K562 (cell line): ENCODE measurements around the gene WDR17. TPM values are rescaled to one million over a fixed set of nuclear protein-coding genes. Genes with fewer than 3 reads are reported as not detected.

Source experiments
- ATAC-seq: fragments of 200-7000 bp; cut with Tn5 transposase; 3 replicates; pipeline ENCODE4 v1.9.1; 2020; ENCODE audit warnings: moderate library complexity
- BruUV-seq: library from RNA; stranded (reverse); fragments of 400-500 nt; replicated peaks from 2 replicates; lab custom pipeline; 2021; lab: Mats Ljungman, UMichigan
- CTCF ChIA-PET: fragments of 300-600 bp; formaldehyde crosslinking; extraction: SDS; loops from one replicate; lab custom pipeline; 2021; ENCODE audit warnings: low intra/inter-chr PET ratio; lab: Yijun Ruan, JAX
- POLR2A ChIA-PET: fragments of 300-600, 350-650 bp; sonication (Branson Sonifier 250); formaldehyde crosslinking; extraction: SDS; loops from one replicate; lab custom pipeline; 2021; ENCODE audit warnings: antibody characterized with exemption, inconsistent platforms; lab: Yijun Ruan, JAX
- DNase-seq, 4 experiments: peaks; one replicate each; pipeline versions ENCODE4 v3.0.0 to v3.0.0-alpha.2; 2011 to 2018; ENCODE audit warnings: low spot score in 3 of 4, mixed read lengths in 3 of 4; ENCODE audit errors: extremely low read depth in 1 of 4
- FAIRE-seq: peaks from 2 replicates; lab custom pipeline; 2011; peaks lifted over from hg19 to GRCh38; lab: Jason Lieb, UNC
- H2AFZ ChIP-seq: 2 replicates; pipeline ENCODE4 v1.6.0; 2011; ENCODE audit warnings: low read depth, low read length, control low read depth, inconsistent platforms
- H3K27ac ChIP-seq: fragments of 200-600 bp; 3 replicates; pipeline ENCODE4 v1.8.0; 2011; ENCODE audit warnings: low read depth, mild to moderate bottlenecking, control low read depth, inconsistent platforms, low read length, moderate library complexity, mixed read lengths; ENCODE audit errors: extremely low read depth
- H3K27me3 ChIP-seq, 2 experiments: fragments of 300-600 bp in 1 of 2; 2 replicates in 1 of 2; 3 replicates in 1 of 2; pipeline versions ENCODE4 v1.6.0 to v1.8.0; 2011; ENCODE audit warnings: inconsistent platforms in 2 of 2, low read length in 2 of 2, mild to moderate bottlenecking in 1 of 2, mixed read lengths in 1 of 2, moderate library complexity in 1 of 2; ENCODE audit not compliant: control insufficient read depth in 2 of 2, insufficient read depth in 2 of 2
- H3K36me3 ChIP-seq: fragments of 300-600 bp; 3 replicates; pipeline ENCODE4 v1.8.0; 2011; ENCODE audit warnings: mild to moderate bottlenecking, low read length, inconsistent platforms; ENCODE audit not compliant: control insufficient read depth, insufficient read depth
- H3K4me1 ChIP-seq, 2 experiments: fragments of 200-600 bp in 1 of 2; replicated peaks in 1 of 2; 2 replicates in 1 of 2; 3 replicates in 1 of 2; pipeline versions ENCODE4 v1.5.1 to v1.8.0; 2011; ENCODE audit warnings: inconsistent platforms in 2 of 2, low read length in 2 of 2, mild to moderate bottlenecking in 1 of 2, mixed read lengths in 1 of 2, moderate library complexity in 1 of 2; ENCODE audit not compliant: control insufficient read depth in 2 of 2, insufficient read depth in 2 of 2
- H3K4me2 ChIP-seq: 2 replicates; pipeline ENCODE4 v1.6.1; 2011; ENCODE audit warnings: low read length, control low read depth, inconsistent platforms, mixed read lengths; ENCODE audit not compliant: insufficient read depth
- H3K4me3 ChIP-seq: fragments of 200-600 bp; sonication (generic), shearing (Covaris generic); 2 replicates; pipeline ENCODE4 v1.5.1; 2016; ENCODE audit warnings: control low read depth, inconsistent platforms
- H3K79me2 ChIP-seq: fragments of 200-600 bp; 3 replicates; pipeline ENCODE4 v1.8.0; 2011; ENCODE audit warnings: low read length, inconsistent platforms; ENCODE audit not compliant: control insufficient read depth, insufficient read depth
- H3K9ac ChIP-seq, 2 experiments: 2 replicates each; pipeline versions ENCODE4 v1.6.0 to v1.6.1; 2011; ENCODE audit warnings: low read depth in 2 of 2, low read length in 2 of 2, control low read depth in 1 of 2, inconsistent platforms in 1 of 2, mild to moderate bottlenecking in 1 of 2, mixed read lengths in 1 of 2; ENCODE audit not compliant: insufficient read depth in 1 of 2
- H3K9me1 ChIP-seq: one replicate; pipeline ENCODE4 v1.6.0; 2011; ENCODE audit warnings: inconsistent platforms, mild to moderate bottlenecking, low read length, moderate library complexity; ENCODE audit not compliant: control insufficient read depth, insufficient read depth
- H3K9me3 ChIP-seq: replicated peaks from 2 replicates; pipeline ENCODE4 v1.5.1; 2011; ENCODE audit warnings: low read depth, low read length, inconsistent platforms; ENCODE audit not compliant: control insufficient read depth, insufficient read depth
- H4K20me1 ChIP-seq: replicated peaks from 2 replicates; pipeline ENCODE4 v1.6.1; 2011; ENCODE audit warnings: low read length, inconsistent platforms, mixed read lengths; ENCODE audit not compliant: control insufficient read depth, insufficient read depth
- CAMTA2 ChIP-seq: fragments of 250-450 bp; sonication (Bioruptor Pico); conservative IDR thresholded peaks from 2 replicates; pipeline ENCODE4 v1.5.1; 2022
- ESRRB ChIP-seq: fragments of 250-450 bp; sonication (Bioruptor Pico); IDR thresholded peaks from 2 replicates; pipeline ENCODE4 v1.5.0; 2020; ENCODE audit warnings: mild to moderate bottlenecking, moderate library complexity, borderline replicate concordance
- GABPA ChIP-seq: fragments of 200-800 bp; sonication (Bioruptor generic); conservative IDR thresholded peaks from 2 replicates; pipeline ENCODE4 v1.6.1; 2016; ENCODE audit warnings: low read depth, missing genetic modification characterization, missing compliant biosample characterization
- IFI16 ChIP-seq: fragments of 250-450 bp; sonication (Bioruptor Pico); IDR thresholded peaks from 2 replicates; pipeline ENCODE4 v2.1.2; 2022; ENCODE audit warnings: mild to moderate bottlenecking, inconsistent platforms
- PML ChIP-seq: IDR thresholded peaks from 2 replicates; pipeline ENCODE4 v1.6.1; 2012; ENCODE audit warnings: low read length, inconsistent platforms
- SMAD2 ChIP-seq: fragments of 150-350 bp; IDR thresholded peaks from 2 replicates; pipeline ENCODE4 v1.6.1; 2014; ENCODE audit warnings: low read depth, mild to moderate bottlenecking, low read length
- SMARCA4 ChIP-seq: fragments of 450-650 bp; IDR thresholded peaks from 2 replicates; pipeline ENCODE4 v1.6.1; 2016
- ZNF23 ChIP-seq: fragments of 250-450 bp; sonication (Bioruptor Pico); IDR thresholded peaks from 2 replicates; pipeline ENCODE4 v1.4.0; 2020; ENCODE audit warnings: mild to moderate bottlenecking
- WGBS: fragments of 100-300 bp; shearing (Covaris generic); methylation state at CpG from one replicate; pipeline ENCODE4 v1.1.6; 2016; ENCODE audit warnings: low coverage, mixed read lengths; ENCODE audit not compliant: insufficient coverage; ENCODE audit errors: missing lambda C conversion rate; 5-methylcytosine and 5-hydroxymethylcytosine counted together
- in situ Hi-C: fragments of 300-500 bp; cut with MboI; formaldehyde crosslinking; loops from 4 replicates; pipeline ENCODE4 v1.15.0; 2018; ENCODE audit warnings: inconsistent platforms, mixed read lengths
- intact Hi-C: fragments of 100-400 bp; cut with micrococcal nuclease; formaldehyde crosslinking; loops from 2 replicates; pipeline ENCODE4 v1.14.2; 2022
- polyA plus RNA-seq, 8 experiments: library from polyadenylated mRNA; depleted of rRNA in 4 of 8; stranded (reverse) in 5 of 8; unstranded in 3 of 8; fragments of >200 nt; fragmentation: Nextera tagmentation in 2 of 8; fragmentation: Illumina TruSeq in 1 of 8; extraction: Ambion mirVana in 2 of 8; extraction: Trizol in 1 of 8; gene quantifications; 2 replicates each; pipeline versions ENCODE4 v1.2.1 to v1.2.3, GENCODE V29; 2011 to 2014; ENCODE audit warnings: inconsistent platforms in 1 of 8, missing spikeins in 1 of 8
- total RNA-seq, 7 experiments: library from RNA; depleted of rRNA in 6 of 7; stranded (reverse); fragments of >200 nt in 6 of 7; fragmentation: Illumina TruSeq in 2 of 7; extraction: Trizol in 2 of 7; gene quantifications; 2 replicates each; pipeline versions ENCODE4 v1.2.1 to v1.2.3, GENCODE V29; 2011 to 2021; ENCODE audit warnings: low replicate concordance in 1 of 7
- TF ChIP-seq, protein P1 (sequence below), 2 experiments: fragments of 450-650 bp in 1 of 2; sonication (generic) in 1 of 2; formaldehyde crosslinking in 1 of 2; IDR thresholded peaks; 2 replicates each; pipeline versions ENCODE4 v1.7.1 to v1.9.0; 2016 to 2022; ENCODE audit warnings: inconsistent platforms in 1 of 2, mild to moderate bottlenecking in 1 of 2, missing genetic modification reagents in 1 of 2
- TF ChIP-seq, protein P2 (sequence below): IDR thresholded peaks from 3 replicates; pipeline ENCODE4 v1.6.1; 2011; ENCODE audit warnings: borderline replicate concordance, mild to moderate bottlenecking, moderate library complexity; ENCODE audit not compliant: insufficient read length; ENCODE audit errors: extremely low read depth

The WDR17 gene
- total and polyA plus RNA-seq, 9 of the 15 experiments (the other 6 are each of a cell fraction or from before 2014, with no cell fraction given) = 0.04 to 0.07 TPM; not detected in 7

DNA sequence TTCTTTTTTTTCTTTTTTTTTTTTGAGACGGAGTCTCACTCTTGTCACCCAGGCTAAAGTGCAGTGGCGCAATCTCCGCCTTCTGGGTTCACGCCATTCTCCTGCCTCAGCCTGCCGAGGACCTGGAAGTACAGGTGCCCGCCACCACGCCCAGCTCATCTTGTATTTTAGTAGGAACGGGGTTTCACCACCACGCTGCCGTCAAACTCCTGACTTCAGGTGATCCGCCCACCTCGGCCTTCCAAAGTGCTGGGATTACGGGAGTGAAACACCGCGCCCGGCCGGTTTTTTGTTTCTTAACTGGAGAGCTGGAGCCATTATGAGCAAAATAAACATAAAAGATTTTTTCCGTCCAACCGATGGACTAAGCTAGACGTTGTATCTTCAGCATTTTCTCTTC is 1.9 kb upstream of the WDR17 start:
- H3K9me1 ChIP-seq = no peaks in the 10 kb centered on the region
- no peak for FAIRE-seq
- ChIA-PET CTCF (no interaction called here), POLR2A (no interaction called here)
- peaks cover 0 to 6% of the 10 kb centered on the region in 2 experiments; a peak in 1 of 5 replicates for H3K4me1 ChIP-seq
- no peaks in the 10 kb centered on the region for H3K27me3 ChIP-seq
- no peak overlapping the region for H3K4me3 ChIP-seq
- no peak overlapping the region for H2AFZ ChIP-seq
- no TSS peak for BruUV-seq
- H3K9ac ChIP-seq = no peak overlapping the region
- WGBS = 0% methylated on average over 19 of the region's 20 CpGs
- H3K79me2 ChIP-seq = no peaks in the 10 kb centered on the region
- no peak overlapping the region for H3K4me2 ChIP-seq
- H3K27ac ChIP-seq = no peak overlapping the region
- ATAC-seq = no peak
- TF ChIP-seq IFI16 = no peak
- TF ChIP-seq SMARCA4 = no peak
- no peak for TF ChIP-seq SMAD2
- TF ChIP-seq ZNF23 = no peak
- TF ChIP-seq, protein P1, sequence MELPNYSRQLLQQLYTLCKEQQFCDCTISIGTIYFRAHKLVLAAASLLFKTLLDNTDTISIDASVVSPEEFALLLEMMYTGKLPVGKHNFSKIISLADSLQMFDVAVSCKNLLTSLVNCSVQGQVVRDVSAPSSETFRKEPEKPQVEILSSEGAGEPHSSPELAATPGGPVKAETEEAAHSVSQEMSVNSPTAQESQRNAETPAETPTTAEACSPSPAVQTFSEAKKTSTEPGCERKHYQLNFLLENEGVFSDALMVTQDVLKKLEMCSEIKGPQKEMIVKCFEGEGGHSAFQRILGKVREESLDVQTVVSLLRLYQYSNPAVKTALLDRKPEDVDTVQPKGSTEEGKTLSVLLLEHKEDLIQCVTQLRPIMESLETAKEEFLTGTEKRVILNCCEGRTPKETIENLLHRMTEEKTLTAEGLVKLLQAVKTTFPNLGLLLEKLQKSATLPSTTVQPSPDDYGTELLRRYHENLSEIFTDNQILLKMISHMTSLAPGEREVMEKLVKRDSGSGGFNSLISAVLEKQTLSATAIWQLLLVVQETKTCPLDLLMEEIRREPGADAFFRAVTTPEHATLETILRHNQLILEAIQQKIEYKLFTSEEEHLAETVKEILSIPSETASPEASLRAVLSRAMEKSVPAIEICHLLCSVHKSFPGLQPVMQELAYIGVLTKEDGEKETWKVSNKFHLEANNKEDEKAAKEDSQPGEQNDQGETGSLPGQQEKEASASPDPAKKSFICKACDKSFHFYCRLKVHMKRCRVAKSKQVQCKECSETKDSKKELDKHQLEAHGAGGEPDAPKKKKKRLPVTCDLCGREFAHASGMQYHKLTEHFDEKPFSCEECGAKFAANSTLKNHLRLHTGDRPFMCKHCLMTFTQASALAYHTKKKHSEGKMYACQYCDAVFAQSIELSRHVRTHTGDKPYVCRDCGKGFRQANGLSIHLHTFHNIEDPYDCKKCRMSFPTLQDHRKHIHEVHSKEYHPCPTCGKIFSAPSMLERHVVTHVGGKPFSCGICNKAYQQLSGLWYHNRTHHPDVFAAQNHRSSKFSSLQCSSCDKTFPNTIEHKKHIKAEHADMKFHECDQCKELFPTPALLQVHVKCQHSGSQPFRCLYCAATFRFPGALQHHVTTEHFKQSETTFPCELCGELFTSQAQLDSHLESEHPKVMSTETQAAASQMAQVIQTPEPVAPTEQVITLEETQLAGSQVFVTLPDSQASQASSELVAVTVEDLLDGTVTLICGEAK (IDR thresholded peaks at IDR 0.05) = no peak
- TF ChIP-seq, protein P1 (CRISPR knock-in tag; IDR thresholded peaks at IDR 0.05) = no peak
- TF ChIP-seq CAMTA2 (CRISPR knock-in tag) = no peak
- TF ChIP-seq PML = no peak
- TF ChIP-seq, protein P2, sequence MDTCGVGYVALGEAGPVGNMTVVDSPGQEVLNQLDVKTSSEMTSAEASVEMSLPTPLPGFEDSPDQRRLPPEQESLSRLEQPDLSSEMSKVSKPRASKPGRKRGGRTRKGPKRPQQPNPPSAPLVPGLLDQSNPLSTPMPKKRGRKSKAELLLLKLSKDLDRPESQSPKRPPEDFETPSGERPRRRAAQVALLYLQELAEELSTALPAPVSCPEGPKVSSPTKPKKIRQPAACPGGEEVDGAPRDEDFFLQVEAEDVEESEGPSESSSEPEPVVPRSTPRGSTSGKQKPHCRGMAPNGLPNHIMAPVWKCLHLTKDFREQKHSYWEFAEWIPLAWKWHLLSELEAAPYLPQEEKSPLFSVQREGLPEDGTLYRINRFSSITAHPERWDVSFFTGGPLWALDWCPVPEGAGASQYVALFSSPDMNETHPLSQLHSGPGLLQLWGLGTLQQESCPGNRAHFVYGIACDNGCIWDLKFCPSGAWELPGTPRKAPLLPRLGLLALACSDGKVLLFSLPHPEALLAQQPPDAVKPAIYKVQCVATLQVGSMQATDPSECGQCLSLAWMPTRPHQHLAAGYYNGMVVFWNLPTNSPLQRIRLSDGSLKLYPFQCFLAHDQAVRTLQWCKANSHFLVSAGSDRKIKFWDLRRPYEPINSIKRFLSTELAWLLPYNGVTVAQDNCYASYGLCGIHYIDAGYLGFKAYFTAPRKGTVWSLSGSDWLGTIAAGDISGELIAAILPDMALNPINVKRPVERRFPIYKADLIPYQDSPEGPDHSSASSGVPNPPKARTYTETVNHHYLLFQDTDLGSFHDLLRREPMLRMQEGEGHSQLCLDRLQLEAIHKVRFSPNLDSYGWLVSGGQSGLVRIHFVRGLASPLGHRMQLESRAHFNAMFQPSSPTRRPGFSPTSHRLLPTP = no peak
- TF ChIP-seq ESRRB = no peak
- no peak for TF ChIP-seq GABPA (tag)
- no peak for DNase-seq
- no peaks in the 10 kb centered on the region for H3K9me3 ChIP-seq
- intact Hi-C loops (no loop called here), in situ Hi-C loops (no loop called here)
- no peaks in the 10 kb centered on the region for H4K20me1 ChIP-seq
- no peaks in the 10 kb centered on the region for H3K36me3 ChIP-seq
